ENCODE results near the gene BRPF1.
A peak's percentile ranks its signal among the peaks of the same experiment; 100 is the strongest.
"Not testable (repeated sequence)": the region's sequence is repeated elsewhere in the genome, so short reads cannot be mapped to it uniquely, and the experiment has no call there.

Gene BRPF1

DNA sequence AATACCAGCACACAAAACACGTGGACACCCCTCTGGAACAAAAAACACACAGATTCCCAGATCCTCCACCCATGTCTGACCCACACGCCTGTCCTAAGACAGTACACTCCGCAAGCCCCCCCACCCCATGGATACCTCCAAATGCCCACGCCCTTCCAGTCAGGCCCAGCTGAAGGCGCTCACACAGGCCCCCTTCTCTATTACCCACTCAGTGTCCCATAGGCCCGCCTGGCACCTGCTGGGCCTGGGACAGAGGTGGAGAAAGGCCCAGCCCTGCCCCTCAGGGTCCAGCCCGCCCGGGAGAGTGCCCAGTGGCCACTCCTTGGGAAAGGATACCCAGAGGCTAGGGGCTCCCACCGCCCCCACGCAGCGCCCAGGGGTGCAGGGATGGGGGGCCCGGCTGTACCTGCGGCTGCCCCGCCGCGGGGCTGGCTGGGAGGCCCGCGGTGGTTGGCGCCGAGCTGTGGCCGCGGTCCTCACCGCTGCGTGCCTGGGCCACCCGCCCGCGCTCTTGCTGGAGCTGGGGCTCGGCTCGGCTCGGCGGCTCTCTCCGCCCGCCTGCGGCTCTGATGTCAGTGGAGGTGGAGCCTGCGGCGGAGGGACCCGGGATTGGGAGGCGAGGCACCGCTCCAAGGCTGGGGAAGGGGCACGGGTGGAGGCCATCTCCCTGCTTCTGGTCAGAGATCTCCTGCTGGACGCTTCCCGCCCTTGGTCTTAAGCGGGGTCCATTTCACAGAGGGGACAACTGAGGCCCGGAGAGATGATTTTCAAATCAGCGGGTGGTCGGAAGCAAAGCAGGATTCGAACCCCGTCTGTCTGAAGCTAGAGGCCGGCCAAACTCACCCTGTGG is 38.1 kb downstream of the BRPF1 start, which contains the start of gene CAMK1:
TSS of gene CAMK1 (minus strand) at position 522 of the 850 bp plus-strand sequence. CDS start 2,198 bp downstream, outside the sequence.
- DNase-seq, result no peak

DNA sequence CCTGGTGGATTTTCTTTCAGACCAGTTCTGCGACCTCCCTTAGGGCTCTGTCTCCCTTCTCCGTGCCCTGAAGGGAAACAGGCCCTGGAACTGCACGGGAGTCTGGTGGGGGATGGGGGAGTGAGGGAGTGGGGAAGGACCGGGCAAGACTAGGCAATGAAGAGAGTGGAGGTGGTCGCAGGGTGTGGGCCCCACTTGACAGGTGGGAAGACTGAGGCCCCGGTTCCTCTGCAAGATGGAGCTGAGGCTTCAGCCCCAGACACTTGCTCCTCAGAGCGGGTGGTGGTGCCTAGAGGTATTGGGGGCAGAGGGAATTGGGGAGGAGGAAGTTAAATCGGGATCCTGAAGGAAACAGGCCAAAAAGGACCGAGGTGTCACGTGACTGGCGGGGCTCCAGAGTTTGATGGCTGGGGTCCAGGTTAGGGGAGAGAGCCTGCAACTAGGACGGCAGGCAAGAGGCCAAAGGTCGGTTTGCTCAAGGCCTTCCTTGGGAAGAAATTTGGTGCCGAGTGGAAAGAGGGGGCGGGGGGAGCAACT is 38.8 kb downstream of the BRPF1 start:
- DNase-seq, result no peak

DNA sequence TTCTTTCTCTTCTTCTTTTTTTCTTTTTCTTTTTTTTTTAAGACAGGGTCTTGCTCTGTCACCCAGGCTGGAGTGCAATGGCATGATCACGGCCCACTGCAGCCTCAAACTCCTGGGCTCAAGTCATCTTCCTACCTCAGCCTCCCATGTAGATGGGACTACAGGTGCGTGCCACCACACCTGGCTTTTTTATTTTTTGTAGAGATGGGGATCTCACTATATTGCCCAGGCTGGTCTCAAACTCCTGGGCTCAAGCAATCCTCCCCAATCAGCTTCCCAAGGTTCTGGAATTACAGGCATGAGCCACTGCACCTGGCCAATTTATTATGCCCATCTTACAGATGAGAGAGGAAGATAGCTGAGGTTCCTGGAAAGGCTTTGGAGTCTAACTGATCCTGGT is 39.5 kb downstream of the BRPF1 start:
- not testable (repeated sequence) for DNase-seq

DNA sequence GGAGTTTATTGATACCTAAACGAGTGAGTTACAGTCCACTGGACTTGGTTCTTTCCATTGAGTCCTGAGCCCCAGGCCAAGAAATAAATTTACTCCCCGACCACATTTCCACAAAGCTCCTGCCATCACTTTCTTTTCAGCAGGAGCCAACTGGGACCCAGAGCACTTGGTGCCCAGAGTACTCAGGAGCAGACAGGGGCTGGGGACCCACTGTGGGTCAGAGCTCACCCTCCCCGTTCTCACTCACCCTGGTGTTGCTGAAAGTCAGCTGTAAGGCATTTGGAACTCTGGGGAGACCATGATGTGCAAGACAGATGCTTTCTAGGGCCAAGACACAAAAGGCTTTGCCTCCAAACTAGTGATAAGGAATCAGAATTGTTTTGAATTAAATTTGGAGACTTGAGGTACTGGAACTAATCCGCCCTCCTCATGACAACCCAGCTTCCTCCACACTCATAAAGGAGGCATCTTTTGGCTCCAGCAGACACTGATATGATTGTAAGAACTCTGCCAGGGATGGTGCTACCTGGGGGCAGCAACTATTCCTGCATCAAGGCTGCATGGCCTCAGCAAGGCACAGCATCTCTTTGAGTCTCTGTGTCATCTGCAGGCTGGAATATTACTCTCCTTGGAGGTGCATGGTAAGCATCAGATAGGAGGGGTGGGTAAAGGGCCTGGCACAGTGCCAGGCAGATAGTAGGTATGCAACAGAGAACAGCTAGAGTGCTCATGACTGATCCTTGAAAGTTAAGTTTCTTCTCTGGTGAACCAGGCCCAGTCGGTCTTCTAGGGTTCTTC is 45.6 kb downstream of the BRPF1 start:
- DNase-seq, result no peak

DNA sequence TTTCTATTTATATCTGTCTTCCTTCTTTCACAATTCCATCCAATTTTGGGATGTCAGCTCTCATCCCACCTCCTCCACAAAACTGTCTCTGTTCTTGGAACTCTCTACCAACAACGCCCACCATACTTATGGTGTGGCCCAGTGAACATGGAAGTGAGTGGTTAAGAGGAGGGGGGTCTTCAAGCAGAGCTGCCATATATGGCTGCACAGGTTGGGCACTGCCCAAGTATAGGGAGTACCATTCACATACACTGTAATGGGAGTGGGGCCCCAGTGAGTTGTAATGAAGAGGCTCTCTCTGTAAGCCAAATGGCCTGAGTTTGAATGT is 46.1 kb downstream of the BRPF1 start:
- DNase-seq, result no peak

DNA sequence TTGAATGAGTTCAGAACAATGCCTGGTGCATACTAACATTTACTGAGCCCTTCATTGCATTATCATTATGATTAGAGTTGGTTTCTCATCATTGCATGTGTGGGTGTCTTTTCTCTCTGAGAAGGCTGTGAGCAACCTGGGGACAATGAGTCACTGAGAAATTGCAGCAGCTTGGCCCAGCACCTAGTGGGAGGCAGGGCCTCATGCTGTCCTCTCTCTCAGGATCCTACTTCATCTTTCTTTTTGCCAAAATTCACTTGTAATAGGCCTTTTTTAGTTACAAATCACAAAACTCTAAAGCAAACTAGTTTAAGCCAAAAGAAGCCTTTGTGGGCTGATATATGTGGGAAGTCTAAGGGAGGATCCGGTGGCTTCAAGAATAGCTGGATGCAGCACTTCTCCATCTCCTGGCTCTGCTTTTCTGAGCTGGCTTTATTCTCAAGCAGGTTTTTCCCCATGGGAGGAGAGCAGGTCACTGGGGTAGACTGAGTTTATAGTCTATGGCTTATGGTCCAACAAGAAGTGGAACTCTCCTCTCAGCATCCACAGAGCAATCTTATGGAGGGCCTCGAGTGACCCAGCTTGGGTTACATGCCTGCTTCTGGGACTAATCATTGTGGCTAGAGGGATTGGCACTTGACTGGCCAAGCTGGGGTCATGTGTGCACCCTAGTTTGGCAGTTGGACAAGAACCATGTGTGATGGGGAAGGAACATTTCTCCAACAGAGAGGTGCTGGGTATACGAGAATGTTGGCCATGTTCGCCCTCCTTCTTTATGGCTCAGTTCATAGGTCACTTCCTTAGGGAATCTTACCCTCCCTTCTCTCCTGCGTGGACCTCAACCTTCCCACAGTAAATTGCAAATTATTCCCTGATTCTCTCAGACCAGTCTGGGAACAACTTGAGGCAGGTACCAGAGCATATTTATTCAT is 46.9 kb downstream of the BRPF1 start:
- DNase-seq, result peak; percentile 48

DNA sequence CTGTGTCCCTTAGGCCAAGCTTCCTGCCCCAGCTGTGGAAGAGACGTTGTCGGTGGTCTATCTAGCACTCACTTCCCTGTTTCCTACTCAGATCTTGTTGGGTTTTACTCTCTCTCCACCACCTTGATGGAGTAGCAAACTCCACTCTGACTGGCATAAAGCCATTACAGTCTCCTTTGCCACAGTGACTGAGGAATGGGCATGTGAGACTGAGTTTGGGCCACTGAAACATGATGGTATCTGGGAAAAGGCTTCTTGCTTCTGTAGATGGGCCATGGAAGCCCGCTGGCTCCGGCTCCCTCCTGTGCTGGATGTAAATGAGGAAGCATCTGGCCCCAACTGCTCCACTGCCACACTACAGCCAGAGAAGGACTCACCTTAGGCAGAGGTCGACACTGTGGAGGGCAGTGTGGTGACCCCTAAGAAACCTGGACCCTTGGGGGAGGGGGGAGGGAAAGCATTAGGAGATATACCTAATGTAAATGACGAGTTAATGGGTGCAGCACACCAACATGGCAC is 47.6 kb downstream of the BRPF1 start:
- DNase-seq, result peak; percentile 44

DNA sequence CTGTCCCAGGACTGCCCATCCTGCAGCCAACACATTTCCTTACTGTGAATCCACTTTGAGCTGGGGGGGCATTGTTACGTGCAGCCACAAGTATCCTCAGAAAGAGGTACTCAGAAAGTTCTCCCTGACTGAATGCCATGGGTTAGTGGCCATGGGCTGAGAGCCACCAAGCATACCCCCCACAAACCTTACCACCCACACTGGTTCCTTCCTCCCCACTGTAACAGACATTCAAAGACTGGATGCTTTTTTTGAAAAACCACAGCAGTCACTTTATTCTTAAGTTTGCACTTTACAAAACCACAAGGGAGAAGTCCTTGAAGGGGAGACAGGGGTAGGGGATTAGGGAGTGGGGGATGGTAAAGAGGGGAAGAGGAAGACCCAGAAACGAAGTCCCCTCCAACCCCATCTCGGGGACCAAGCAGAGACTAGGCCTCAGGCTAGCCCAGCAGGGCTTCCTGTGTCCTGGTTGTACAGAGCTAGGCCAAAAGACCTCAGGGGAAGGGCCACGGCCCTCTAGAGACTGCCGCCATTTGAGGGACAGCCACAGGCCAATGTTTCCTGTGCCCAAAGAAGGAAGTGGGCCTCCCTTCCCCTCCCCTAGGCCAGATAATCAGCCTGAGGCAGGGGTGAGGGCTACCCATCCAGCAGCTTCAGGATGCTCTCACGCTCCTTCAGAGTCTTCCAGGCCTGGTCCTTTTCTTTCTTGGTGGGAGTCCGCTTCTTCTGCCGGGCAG is 48.4 kb downstream of the BRPF1 start:
- DNase-seq, result peak; percentile 98

DNA sequence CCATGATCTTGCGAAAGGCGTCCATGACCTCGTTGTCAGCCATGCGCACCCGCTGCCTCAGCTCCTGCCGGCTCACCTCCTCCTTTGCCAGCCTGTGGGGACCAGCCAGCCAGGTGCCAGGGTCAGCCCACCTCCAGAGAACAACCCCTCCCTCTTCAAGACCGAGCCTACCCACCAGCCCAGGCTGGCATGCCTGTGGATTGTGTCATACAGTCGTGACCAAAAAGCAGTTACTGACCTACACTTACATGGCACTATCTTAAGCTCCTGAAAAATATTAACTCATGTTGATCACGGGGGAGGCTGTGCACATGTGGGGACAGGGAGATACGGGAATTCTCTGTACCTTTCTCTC is 48.9 kb downstream of the BRPF1 start:
- peak; percentile 61 for DNase-seq

DNA sequence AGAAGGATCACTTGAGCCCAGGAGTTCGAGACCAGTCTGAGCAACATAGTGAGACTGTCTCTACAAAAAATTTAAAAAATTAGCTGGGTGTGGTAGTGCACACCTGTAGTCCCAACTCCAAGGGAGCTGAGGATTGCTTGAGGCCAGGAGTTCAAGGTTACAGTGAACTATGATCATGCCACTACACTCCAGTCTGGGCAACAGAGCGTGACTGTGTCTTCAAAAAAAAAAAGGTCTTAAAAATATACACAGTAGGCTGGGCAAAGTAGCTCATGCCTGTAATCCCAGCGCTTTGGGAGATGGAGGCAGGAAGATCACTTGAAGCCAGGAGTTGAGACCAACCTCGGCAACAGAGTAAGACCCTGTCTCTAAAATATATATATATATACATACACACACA is 49.4 kb downstream of the BRPF1 start:
- no peak for DNase-seq

DNA sequence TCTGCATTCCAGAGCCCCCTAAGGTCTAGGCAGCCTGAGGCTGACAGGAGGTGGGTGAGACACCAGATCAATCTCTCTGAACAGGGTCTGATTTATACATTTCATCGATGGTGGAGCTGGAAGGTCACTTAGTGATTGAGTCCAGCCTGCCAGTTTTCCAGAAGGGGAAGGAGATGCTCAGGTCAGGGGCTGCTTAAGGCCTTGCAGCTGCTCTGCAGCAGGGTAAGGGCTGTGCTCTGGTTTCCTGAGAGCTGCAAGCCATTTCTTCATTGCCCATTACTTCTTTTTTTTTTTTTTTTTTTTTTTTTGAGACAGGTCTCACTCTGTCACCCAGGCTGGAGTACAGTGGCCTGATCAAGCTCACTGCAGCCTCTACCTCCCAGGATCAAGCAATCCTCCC is 50.0 kb downstream of the BRPF1 start:
- no peak for DNase-seq

DNA sequence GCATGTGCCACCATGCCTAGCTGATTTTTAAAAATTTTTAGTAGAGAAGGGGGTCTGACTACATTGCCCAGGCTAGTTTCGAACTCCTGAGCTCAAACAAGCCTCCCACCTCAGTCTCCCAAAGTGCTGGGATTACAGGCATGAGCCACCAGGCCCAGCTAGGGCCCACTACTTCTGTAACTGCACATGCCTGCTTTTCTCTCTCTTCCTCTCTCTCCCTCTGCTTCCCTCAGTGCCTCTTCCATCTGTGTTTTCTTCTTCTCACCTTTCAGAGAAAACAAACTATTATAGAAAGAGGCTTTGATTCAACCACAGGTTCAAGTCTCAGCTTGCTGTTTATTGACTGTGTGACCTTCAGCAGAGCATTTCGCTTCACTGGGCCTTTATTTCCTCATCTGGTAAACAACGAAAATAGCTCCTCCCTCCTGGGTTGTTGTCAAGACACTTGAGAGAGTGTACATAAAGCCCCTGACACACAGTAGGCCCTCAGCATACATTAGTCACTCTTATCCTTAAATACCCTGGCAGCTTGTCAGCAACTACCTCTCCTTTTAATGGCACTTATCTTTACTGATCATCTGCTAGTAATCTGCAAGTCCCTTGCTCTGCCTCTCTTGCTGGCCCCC is 50.6 kb downstream of the BRPF1 start:
- peak; percentile 41 for DNase-seq

DNA sequence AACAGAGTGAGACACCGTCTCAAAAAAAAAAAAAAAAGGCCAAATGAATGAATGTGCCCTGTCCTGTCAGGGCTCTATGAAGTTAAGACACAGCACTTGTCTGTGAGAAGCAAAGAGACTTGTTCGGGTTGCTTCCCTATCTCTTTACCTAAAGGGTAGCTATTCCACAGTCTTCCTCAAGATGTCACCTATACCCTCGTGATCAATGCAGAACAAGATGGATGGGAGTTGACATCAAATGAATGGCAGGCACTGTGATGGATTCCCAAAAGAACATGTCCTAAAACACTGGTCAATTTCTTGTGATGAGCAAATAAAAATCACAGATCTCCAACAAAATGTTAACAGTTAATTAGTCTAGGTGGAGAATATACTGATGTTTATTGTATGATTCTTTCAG is 51.2 kb downstream of the BRPF1 start:
- DNase-seq, result peak; percentile 77

DNA sequence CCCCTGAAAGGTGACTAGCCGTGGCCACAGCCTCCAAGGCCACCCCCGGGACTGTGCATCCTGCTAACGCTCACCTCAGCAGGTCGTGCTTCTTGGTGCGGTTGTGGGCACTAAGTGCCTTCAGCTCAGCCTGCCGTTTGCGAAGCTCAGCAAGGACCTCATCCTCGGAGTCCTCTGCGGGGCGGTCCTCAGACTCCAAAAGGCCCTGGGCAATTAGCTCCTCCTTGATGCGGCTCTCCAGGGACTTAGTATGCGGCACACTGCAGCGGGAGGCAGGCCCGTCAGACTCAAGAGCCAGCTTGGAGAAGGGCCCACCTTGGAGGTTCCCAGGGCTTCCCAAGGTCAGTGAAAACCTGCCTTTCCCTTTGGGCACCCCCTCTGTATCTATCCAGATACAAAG is 52.4 kb downstream of the BRPF1 start:
- DNase-seq, result no peak

DNA sequence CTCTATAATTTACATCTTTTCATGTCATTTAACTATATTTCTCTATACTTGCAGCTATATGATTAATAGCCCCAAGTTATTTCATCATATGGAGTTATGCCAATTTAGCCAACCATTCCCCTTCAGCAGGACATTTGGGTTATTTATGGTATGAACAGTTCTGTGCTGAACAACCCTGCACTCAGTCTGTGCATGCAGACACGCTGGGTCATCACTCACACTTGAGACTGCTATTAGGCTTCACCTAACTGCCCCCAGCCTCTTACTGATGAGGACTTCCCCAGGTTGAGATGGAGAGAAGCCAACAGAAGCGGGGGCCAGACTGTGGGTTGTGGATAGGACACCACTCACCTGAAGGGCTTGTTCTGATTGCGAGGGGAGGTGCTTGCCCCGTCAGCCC is 53.4 kb downstream of the BRPF1 start:
- no peak for DNase-seq

DNA sequence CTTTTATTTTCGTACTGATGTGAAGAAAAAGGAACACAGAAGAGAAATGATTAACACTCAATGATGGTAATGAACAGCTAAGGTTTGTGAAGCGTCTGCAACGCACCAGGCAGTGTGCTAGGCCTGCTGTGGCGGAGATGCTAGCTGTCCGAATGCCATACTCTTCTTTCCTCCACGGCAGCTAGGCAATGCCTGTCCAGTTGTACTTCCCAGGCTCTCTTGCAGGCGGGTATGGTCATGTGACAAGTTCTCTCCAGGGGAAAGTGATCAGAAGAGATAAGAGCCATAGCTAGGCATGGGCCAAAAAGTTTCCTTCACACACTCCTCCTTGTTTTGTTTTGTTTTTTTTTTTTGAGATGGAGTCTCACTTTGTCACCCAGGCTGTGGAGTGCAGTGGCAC is 54.1 kb downstream of the BRPF1 start:
- peak; percentile 84 for DNase-seq

DNA sequence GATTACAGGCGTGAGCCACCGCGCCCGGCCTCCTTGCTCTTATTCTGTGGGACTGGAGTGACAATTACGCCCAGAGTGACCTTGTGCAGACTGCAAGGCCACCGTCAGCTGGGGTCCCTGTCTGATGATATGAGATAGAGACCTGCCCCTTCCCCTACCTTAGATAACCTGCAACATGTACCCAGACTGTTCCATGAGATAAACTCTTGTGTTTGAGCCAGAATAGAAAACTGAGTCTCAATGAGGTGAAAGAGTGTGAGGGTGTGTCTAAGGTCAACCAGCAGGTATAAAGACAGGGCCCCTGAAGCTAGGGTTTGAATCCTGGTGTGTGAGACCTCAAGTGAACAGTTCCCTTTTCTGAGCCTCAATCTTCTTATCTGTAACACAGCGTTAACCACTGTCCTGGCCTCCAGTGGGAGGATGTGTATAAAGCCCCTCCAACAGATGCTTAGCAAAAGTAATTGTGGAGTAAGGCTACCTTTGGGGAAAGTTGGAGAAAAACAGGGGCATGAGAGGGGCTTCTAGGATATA is 54.7 kb downstream of the BRPF1 start:
- DNase-seq, result peak; percentile 93

DNA sequence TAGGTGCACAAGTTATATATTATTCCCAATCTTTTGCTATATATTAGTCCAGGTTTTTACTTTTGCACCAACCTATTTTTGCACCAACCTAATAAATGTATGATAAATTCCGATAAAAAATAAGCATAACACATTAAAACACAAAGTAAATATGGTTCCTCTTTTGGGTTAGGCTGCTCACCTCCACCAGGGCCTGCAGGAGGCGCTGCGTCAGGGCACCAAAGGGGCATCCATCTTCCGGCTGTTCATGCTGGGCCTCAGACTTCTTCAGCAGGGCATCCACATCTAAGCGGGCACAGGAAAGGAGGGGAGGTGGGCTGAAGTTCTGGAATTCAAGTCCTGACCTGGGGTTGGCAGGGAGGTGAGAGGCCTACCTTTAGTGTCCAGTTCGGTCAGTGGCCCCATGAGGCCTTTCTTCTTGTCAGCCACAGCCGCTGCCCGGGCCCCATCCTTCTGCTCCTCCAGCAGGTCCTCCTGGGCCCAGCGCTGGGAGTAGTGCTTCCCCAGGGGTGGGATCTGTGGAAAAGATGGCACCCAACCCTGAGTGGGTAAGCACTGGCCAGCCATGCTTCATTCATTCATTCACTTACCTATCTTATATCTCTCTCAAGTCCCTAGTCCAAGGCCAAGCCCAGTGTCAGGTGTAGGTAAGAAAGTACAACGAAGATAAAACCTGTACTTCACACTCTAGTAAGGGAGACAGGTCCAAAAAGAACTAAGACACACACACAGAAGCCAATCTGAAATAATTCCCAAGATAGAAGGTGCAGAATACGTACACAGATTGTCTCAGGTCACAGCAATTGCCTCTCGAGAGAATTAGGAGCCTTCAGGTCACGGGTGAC is 55.5 kb downstream of the BRPF1 start:
- DNase-seq, result peak; percentile 82

DNA sequence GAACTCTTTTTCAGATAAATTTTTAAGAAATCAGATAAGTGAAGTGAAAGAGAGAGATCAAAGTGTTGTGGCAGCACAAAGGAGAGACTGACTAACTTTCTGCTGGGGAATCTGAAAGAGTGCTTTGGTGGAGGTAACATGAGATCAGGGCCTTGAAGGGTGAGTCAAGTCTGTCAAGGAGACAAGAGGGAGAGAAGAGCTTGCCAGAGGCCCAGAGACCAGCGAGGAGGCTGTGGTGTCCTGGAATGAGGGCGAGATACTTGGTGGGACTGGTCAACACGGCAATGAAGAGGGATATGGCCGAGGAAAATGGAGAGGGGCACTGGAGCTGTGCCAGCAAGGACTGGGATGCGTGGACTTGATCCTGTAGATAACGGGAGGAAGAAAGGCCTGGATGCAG is 56.2 kb downstream of the BRPF1 start:
- peak; percentile 38 for DNase-seq

DNA sequence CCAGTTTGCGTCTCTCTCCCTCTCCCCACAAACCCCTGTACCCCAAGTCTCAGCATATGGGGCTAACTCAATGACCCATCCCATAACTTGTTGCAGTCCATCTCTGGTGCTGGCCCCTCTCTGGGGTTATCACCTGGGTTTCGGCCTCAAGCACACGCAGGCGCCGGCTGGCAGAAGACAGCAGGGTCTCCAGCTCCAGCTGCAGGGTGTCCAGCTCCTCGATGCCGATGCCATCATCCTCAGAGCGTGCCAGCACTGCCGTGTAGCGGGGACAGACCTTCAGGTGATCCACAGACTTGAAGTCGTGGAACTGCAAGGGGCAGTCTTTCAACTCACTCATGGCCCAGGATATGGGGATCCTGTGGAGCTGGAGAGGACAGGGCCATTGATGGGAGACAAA is 59.6 kb downstream of the BRPF1 start:
- no peak for DNase-seq
